ENCODE measurements around the gene IL13RA1.
"Not testable (repeated sequence)": the region's sequence is repeated elsewhere in the genome, so short reads cannot be mapped to it uniquely, and the experiment has no call there.

The IL13RA1 gene

GRCh38 chrX:118780509-118780908 is 53.1 kb downstream of the IL13RA1 start:
- no peak for DNase-seq (ENCODE audit: low spot score)

GRCh38 chrX:118780911-118781310 is 53.5 kb downstream of the IL13RA1 start:
- no peak for DNase-seq (ENCODE audit: low spot score)

- DNase-seq (ENCODE audit: low spot score) = no peak
Measured at GRCh38 chrX:118795528-118796280, 68.3 kb downstream of the IL13RA1 start.

- DNase-seq (ENCODE audit: low spot score) = no peak
Measured at GRCh38 chrX:118802857-118803256, 75.5 kb downstream of the IL13RA1 start.

GRCh38 chrX:118807151-118808017 is 80.0 kb downstream of the IL13RA1 start:
- DNase-seq (ENCODE audit: low spot score) = no peak

- DNase-seq (ENCODE audit: low spot score) = not testable (repeated sequence)
Measured at GRCh38 chrX:118817257-118817656, 89.9 kb downstream of the IL13RA1 start.

- peak; percentile 14 for DNase-seq (ENCODE audit: low spot score)
Measured at GRCh38 chrX:118823263-118824172, 96.1 kb downstream of the IL13RA1 start, which contains the start of gene ZCCHC12. Gene ZCCHC12, plus strand, starts transcription at chrX:118823824. Its CDS starts 1,421 bp downstream, at chrX:118825245.

- DNase-seq (ENCODE audit: low spot score) = no peak
Measured at GRCh38 chrX:118824173-118824730, 96.8 kb downstream of the IL13RA1 start.

- no peak for DNase-seq (ENCODE audit: low spot score)
Measured at GRCh38 chrX:118825227-118825626, 97.8 kb downstream of the IL13RA1 start.

- DNase-seq (ENCODE audit: low spot score) = peak; percentile 27
Measured at GRCh38 chrX:118839334-118839958, 112.0 kb downstream of the IL13RA1 start.
